HepG2 (cell line): ENCODE results near the gene GGACT. TPM values are rescaled to one million over a fixed set of nuclear protein-coding genes. Genes with fewer than 3 reads are reported as not detected.
A peak's percentile ranks its signal among the peaks of the same experiment; 100 is the strongest.

Experiments
- CEBPB ChIP-seq: IDR thresholded peaks from 2 replicates; pipeline ENCODE4 v1.6.1; 2011; ENCODE audit warnings: low read depth, low read length, improper control_type of control experiment, borderline replicate concordance
- HOMEZ ChIP-seq: IDR thresholded peaks from 2 replicates; pipeline ENCODE4 v1.6.1; 2016; ENCODE audit warnings: low read depth
- MED13 ChIP-seq: sonication (generic); formaldehyde crosslinking; IDR thresholded peaks from 2 replicates; pipeline ENCODE4 v1.5.0; 2020; ENCODE audit warnings: missing genetic modification reagents
- MYPOP ChIP-seq: sonication (generic); formaldehyde crosslinking; IDR thresholded peaks from 2 replicates; pipeline ENCODE4 v1.8.1; 2023; ENCODE audit warnings: mild to moderate bottlenecking, moderate library complexity, missing genetic modification reagents
- NCOA5 ChIP-seq: sonication (generic); formaldehyde crosslinking; IDR thresholded peaks from 2 replicates; pipeline ENCODE4 v1.4.0; 2020; ENCODE audit warnings: missing genetic modification reagents
- THYN1 ChIP-seq: sonication (generic); formaldehyde crosslinking; IDR thresholded peaks from 2 replicates; pipeline ENCODE4 v1.8.1; 2023; ENCODE audit warnings: low read depth, mild to moderate bottlenecking, moderate library complexity, missing genetic modification reagents, borderline replicate concordance
- ZBTB46 ChIP-seq: sonication (generic); formaldehyde crosslinking; IDR thresholded peaks from 2 replicates; pipeline ENCODE4 v1.4.0; 2020; ENCODE audit warnings: mild to moderate bottlenecking, missing genetic modification reagents, borderline replicate concordance
- ZFP41 ChIP-seq: sonication (generic); formaldehyde crosslinking; IDR thresholded peaks from 2 replicates; pipeline ENCODE4 v1.4.0; 2020; ENCODE audit warnings: mild to moderate bottlenecking, missing genetic modification reagents, borderline replicate concordance
- ZFP91 ChIP-seq: sonication (generic); formaldehyde crosslinking; IDR thresholded peaks from 2 replicates; pipeline ENCODE4 v1.9.0; 2022; ENCODE audit warnings: missing genetic modification reagents, mild to moderate bottlenecking, borderline replicate concordance
- ZHX1 ChIP-seq: sonication (generic); formaldehyde crosslinking; IDR thresholded peaks from 2 replicates; pipeline ENCODE4 v1.8.1; 2022; ENCODE audit warnings: low read depth, mild to moderate bottlenecking, missing genetic modification reagents
- ZNF3 ChIP-seq: IDR thresholded peaks from 2 replicates; pipeline ENCODE4 v1.7.0; 2017; ENCODE audit warnings: inconsistent platforms
- ZNF335 ChIP-seq: sonication (generic); formaldehyde crosslinking; IDR thresholded peaks from 2 replicates; pipeline ENCODE4 v1.4.0; 2020; ENCODE audit warnings: missing genetic modification reagents
- ZNF460 ChIP-seq: sonication (generic); formaldehyde crosslinking; IDR thresholded peaks from 2 replicates; pipeline ENCODE4 v1.5.1; 2020; ENCODE audit warnings: missing genetic modification reagents, mild to moderate bottlenecking, borderline replicate concordance
- ZNF512 ChIP-seq: sonication (generic); formaldehyde crosslinking; IDR thresholded peaks from 2 replicates; pipeline ENCODE4 v1.4.0; 2020; ENCODE audit warnings: mild to moderate bottlenecking, missing genetic modification reagents
- ZNF639 ChIP-seq: conservative IDR thresholded peaks from 2 replicates; pipeline ENCODE4 v1.6.1; 2018; ENCODE audit warnings: missing genetic modification reagents
- ZNF678 ChIP-seq: sonication (generic); formaldehyde crosslinking; IDR thresholded peaks from 2 replicates; pipeline ENCODE4 v1.4.0; 2020; ENCODE audit warnings: mild to moderate bottlenecking, missing genetic modification reagents
- polyA plus RNA-seq, 8 experiments: library from polyadenylated mRNA; depleted of rRNA in 3 of 8; stranded (reverse) in 7 of 8; unstranded in 1 of 8; fragments of >200 nt; fragmentation: Illumina TruSeq in 4 of 8; extraction: Trizol in 4 of 8; gene quantifications; 2 replicates each; pipeline versions ENCODE4 v1.2.1 to v1.2.3, GENCODE V29; 2011 to 2016; ENCODE audit warnings: low read depth in 4 of 8, missing spikeins in 1 of 8, mixed read lengths in 1 of 8; ENCODE audit not compliant: insufficient read depth in 1 of 8
- total RNA-seq, 5 experiments: library from RNA; depleted of rRNA; stranded (reverse); fragments of >200 nt; fragmentation: Illumina TruSeq; extraction: Trizol; gene quantifications; 2 replicates each; pipeline ENCODE4 v1.2.3, GENCODE V29; 2016; ENCODE audit warnings: low read depth in 1 of 5

The GGACT gene
- total and polyA plus RNA-seq, 2 of the 13 experiments (the other 11 are each of a cell fraction or from before 2014, with no cell fraction given), result 1.7 to 1.9 TPM

GRCh38 chr13:100588331-100589177, at the start of gene GGACT (continued):
- TF ChIP-seq ZNF3 (CRISPR knock-in tag) (no peak), ZNF678 (CRISPR knock-in tag) (no peak), CEBPB (no peak), ZFP41 (CRISPR knock-in tag) (no peak), ZNF639 (CRISPR knock-in tag) (peak; percentile 80; the same call in 1 of the 2 replicates), ZNF512 (CRISPR knock-in tag) (no peak), HOMEZ (CRISPR knock-in tag) (no peak), ZFP91 (CRISPR knock-in tag) (peak; percentile 76), THYN1 (CRISPR knock-in tag) (no peak), MED13 (CRISPR knock-in tag) (no peak), MYPOP (no peak), ZNF335 (no peak), ZHX1 (CRISPR knock-in tag) (peak; percentile 84; the same call in 1 of the 2 replicates), NCOA5 (no peak), ZBTB46 (CRISPR knock-in tag) (no peak), ZNF460 (CRISPR knock-in tag) (no peak)
